Measurements from ENCODE around the gene PABPN1. TPM values are rescaled to one million over a fixed set of nuclear protein-coding genes. Genes with fewer than 3 reads are reported as not detected.

PABPN1 gene
- total RNA-seq, 1 donor, result 44.8 TPM

DNA sequence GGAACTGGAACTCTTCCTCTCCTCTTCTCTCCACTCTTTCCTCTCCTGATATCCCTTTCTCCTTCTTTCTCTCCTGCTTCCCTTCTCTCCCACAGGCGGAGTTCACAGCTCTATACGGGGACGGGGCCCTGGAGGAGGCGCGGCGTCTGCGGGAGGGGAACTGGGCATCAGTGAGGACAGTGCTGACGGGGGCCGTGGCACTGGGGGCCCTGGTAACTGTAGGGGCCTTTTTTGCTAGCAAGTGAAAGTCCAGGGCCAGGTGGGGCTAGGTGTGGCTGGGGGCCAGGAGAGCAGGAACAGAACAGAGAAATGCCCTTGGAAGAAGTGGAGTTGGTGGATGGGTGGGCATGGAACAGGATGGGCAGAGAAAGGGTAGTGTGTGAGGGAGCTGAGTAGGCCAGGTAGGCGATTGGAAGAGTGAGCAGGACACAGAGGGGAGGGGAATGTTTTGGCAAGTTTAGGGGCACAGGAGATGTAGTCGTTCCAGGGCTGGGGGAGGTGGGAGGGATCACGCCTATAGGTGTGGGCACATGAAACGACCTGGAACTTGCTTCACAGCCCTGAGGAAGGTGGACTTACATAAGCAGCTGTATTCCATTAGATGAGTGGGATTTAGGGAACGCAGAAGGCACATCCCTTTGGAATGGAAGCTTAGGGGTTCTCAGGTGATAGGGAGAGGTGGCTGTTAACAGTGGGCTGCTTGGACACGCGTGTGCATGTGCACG, 12.4 kb upstream of the PABPN1 start:
- no peak for DNase-seq (ENCODE audit: low read depth)
- TF ChIP-seq, protein P1, sequence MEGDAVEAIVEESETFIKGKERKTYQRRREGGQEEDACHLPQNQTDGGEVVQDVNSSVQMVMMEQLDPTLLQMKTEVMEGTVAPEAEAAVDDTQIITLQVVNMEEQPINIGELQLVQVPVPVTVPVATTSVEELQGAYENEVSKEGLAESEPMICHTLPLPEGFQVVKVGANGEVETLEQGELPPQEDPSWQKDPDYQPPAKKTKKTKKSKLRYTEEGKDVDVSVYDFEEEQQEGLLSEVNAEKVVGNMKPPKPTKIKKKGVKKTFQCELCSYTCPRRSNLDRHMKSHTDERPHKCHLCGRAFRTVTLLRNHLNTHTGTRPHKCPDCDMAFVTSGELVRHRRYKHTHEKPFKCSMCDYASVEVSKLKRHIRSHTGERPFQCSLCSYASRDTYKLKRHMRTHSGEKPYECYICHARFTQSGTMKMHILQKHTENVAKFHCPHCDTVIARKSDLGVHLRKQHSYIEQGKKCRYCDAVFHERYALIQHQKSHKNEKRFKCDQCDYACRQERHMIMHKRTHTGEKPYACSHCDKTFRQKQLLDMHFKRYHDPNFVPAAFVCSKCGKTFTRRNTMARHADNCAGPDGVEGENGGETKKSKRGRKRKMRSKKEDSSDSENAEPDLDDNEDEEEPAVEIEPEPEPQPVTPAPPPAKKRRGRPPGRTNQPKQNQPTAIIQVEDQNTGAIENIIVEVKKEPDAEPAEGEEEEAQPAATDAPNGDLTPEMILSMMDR (IDR thresholded peaks at IDR 0.05; ENCODE audit: insufficient read depth, low read length), result no peak
- H3K4me3 ChIP-seq (ENCODE audit: low read depth, low read length), result peak overlapping the region; percentile 95

DNA sequence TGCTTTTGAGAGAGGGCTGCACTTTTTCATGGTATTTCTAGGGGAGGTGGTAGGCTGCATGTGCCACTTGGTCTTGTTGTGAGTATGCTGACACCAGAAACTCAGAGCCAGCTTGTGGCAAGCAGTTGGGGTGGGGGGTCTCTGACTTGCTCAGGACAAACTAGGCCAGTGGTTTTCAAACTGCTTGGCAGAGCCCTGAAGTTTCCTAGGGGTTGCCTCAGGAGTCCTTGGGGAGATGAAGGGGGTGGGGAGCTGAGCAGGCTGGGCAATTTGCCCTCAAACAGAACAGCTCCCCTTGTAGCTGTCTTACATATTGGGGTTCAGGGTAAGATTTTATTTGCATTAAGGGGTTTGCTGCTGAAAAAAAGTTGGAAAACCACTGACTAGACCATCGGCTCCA, 10.7 kb upstream of the PABPN1 start:
- H3K4me3 ChIP-seq (ENCODE audit: low read depth, low read length), result no peak overlapping the region
- TF ChIP-seq, protein P1 (IDR thresholded peaks at IDR 0.05; ENCODE audit: insufficient read depth, low read length), result no peak
- DNase-seq (ENCODE audit: low read depth), result no peak

DNA sequence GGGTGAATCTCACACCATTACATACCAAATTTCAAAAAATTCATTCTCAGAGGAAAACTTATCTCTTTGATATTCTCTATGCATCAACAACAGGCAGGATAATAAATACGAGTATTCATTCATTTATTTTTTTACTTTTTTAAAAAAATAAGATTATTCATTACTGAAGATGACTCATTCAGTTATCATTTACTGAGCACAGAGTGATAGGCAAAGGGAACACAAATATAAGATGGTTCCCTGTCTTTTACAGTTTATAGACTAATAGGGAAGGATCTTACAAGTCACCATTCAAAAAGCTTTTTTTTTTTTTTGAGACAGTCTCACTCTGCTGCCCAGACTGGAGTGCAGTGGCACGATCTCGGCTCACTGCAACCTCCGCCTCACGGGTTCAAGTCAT, 5.0 kb upstream of the PABPN1 start:
- no peak for DNase-seq (ENCODE audit: low read depth)
- no peak overlapping the region for H3K4me3 ChIP-seq (ENCODE audit: low read depth, low read length)
- TF ChIP-seq, protein P1 (IDR thresholded peaks at IDR 0.05; ENCODE audit: insufficient read depth, low read length), result no peak

DNA sequence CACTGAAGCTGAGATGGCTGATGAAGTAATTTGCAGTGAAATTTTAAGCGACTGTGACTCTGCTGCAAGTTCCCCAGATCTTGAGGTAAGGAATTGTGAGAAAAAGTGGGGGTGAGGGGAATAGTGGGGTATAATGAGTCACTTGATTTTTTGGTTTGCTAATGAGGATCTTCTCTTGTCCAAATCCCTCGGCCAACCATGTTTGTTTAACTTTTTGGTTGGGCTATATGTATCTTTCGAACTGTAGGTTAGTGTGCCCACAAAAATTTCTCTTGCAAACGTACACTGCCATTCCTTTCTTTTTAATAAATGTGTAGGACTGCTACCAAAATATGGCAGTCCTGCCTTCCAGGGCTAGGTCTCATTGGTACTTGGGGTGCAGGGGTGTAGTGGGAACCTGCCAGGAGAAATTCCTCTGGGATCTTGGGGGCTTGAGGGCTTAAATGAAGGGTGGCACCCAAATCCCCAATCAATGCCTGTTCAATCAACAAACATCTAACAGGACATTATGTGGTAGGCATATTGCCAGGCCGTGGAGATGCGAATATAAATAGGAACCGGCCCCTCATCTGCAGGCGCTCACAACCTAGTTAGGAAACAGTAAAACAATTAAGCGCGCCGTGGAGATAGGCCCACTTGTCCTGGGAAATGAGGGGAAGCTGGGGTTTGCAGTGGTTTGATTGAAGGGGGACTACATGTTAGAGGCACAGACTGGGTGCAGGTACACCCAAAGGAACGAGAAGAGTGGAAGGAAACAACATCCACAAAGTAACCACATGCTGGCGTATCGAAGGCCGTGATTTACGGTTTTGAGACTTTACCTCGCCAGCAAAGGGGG, 1.3 kb upstream of the PABPN1 start:
- TF ChIP-seq, protein P1 (IDR thresholded peaks at IDR 0.05; ENCODE audit: insufficient read depth, low read length), result no peak
- H3K4me3 ChIP-seq (ENCODE audit: low read depth, low read length), result peak overlapping the region; percentile 42
- DNase-seq (ENCODE audit: low read depth), result no peak

DNA sequence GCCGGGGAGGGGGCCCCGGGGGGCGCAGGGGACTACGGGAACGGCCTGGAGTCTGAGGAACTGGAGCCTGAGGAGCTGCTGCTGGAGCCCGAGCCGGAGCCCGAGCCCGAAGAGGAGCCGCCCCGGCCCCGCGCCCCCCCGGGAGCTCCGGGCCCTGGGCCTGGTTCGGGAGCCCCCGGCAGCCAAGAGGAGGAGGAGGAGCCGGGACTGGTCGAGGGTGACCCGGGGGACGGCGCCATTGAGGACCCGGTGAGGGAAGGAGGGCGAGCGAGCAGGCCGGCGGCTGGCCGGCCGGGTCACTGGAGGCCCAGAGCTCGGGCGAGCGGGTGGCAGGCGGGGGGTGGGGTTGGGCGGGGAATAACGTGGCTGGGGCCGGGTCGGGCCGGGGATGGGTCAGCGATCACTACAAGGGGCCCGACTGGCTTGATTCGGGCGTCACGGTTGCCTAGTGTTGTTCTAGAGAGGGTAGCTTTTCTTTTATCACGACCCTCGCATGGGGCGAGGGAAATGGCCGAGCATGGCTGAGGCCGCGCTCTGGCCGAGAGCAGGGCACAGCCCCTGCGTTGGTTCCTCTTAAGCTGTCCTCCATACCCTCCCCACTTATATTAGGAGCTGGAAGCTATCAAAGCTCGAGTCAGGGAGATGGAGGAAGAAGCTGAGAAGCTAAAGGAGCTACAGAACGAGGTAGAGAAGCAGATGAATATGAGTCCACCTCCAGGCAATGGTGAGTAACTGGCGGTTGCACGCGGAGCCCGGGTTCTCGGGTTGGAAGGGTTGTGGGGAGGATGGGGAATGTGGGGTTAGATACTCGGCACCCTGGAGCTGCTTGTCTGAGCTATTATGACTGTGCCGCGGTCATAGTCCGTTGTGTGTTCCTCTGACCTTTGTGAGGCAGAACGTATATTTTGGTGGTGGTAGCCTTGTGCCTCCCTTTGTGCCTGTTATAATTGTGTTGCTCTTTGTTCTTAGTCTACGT, 603 bp downstream of the PABPN1 start:
- TF ChIP-seq, protein P1 (IDR thresholded peaks at IDR 0.05; ENCODE audit: insufficient read depth, low read length), result no peak
- peak; percentile 46 for DNase-seq (ENCODE audit: low read depth)
- H3K4me3 ChIP-seq (ENCODE audit: low read depth, low read length), result peak overlapping the region; percentile 88

Measured in fibroblast of the aortic adventitia (primary cell).